GM19193 (cell line): Measurements from ENCODE around the gene EXD3.

ENCODE experiments used
- POLR2A ChIP-seq: IDR thresholded peaks from 4 replicates; pipeline ENCODE4 v1.6.1; 2011; ENCODE audit not compliant: insufficient read depth, insufficient read length; ENCODE audit errors: extremely low read depth

EXD3 gene

GRCh38 chr9:137278721-137279711 is 143.9 kb downstream of the EXD3 start:
- no peak for TF ChIP-seq POLR2A

- TF ChIP-seq POLR2A: no peak
Measured at GRCh38 chr9:137278061-137278701, 144.8 kb downstream of the EXD3 start.

- no peak for TF ChIP-seq POLR2A
Measured at GRCh38 chr9:137277329-137278041, 145.5 kb downstream of the EXD3 start, which contains the start of gene TOR4A. TSS of gene TOR4A (plus strand) at chr9:137277726. CDS start at chr9:137278690, 964 bp downstream.

- no peak for TF ChIP-seq POLR2A
Measured at GRCh38 chr9:137276473-137277328, 146.3 kb downstream of the EXD3 start.

GRCh38 chr9:137275588-137276472 is 147.1 kb downstream of the EXD3 start:
- TF ChIP-seq POLR2A: no peak

GRCh38 chr9:137275203-137275587 is 147.8 kb downstream of the EXD3 start:
- TF ChIP-seq POLR2A: no peak

GRCh38 chr9:137273611-137274320 is 149.2 kb downstream of the EXD3 start:
- no peak for TF ChIP-seq POLR2A

GRCh38 chr9:137273095-137273490 is 149.9 kb downstream of the EXD3 start:
- TF ChIP-seq POLR2A: no peak

- no peak for TF ChIP-seq POLR2A
Measured at GRCh38 chr9:137272241-137273094, 150.5 kb downstream of the EXD3 start.

- TF ChIP-seq POLR2A: no peak
Measured at GRCh38 chr9:137271696-137272076, 151.3 kb downstream of the EXD3 start.

GRCh38 chr9:137270929-137271695 is 151.8 kb downstream of the EXD3 start:
- no peak for TF ChIP-seq POLR2A
